ENCODE measurements around the gene MTCL1.

MTCL1 gene

GRCh38 chr18:8874872-8875271 is 169.5 kb downstream of the MTCL1 start:
- TF ChIP-seq CTCF (IDR thresholded peaks at IDR 0.05; ENCODE audit: low read depth, low read length): no peak
- DNase-seq (ENCODE audit: low read depth in 2 of 2): no peak
- H3K4me3 ChIP-seq (replicated peaks in 1 of 2; ENCODE audit: low read depth in 2 of 2, low read length in 2 of 2): no peak overlapping the region

GRCh38 chr18:8876887-8877286 is 171.5 kb downstream of the MTCL1 start:
- no peak for TF ChIP-seq CTCF (IDR thresholded peaks at IDR 0.05; ENCODE audit: low read depth, low read length)
- H3K4me3 ChIP-seq (replicated peaks in 1 of 2; ENCODE audit: low read depth in 2 of 2, low read length in 2 of 2): no peak overlapping the region
- no peak for DNase-seq (ENCODE audit: low read depth in 2 of 2)

DNA sequence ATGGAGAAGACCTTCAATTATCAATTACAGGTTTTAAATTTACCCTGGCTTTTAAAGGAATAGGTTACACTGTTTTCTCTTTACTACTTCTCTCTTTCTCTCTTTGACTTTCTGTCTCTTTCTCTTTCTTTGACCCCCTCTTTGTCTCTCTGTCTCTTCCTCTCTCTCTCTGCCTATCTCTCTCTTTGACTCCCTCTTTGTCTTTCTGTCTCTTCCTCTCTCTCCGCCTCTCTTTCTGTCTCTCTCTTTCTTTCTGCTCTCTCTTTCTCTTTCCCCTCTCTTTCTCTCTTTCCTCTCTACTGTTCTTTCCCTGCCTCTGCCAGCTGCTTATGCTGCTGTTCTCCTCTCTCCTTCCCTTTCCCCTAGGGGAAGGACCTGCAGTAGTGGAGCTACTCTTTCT is 175.7 kb downstream of the MTCL1 start:
- TF ChIP-seq CTCF (IDR thresholded peaks at IDR 0.05; ENCODE audit: low read depth, low read length): no peak
- DNase-seq (ENCODE audit: low read depth in 2 of 2): no peak
- no peak overlapping the region for H3K4me3 ChIP-seq (replicated peaks in 1 of 2; ENCODE audit: low read depth in 2 of 2, low read length in 2 of 2)

Measured in cardiac fibroblast (primary cell).